ENCODE results near the gene GATD1.

DNA sequence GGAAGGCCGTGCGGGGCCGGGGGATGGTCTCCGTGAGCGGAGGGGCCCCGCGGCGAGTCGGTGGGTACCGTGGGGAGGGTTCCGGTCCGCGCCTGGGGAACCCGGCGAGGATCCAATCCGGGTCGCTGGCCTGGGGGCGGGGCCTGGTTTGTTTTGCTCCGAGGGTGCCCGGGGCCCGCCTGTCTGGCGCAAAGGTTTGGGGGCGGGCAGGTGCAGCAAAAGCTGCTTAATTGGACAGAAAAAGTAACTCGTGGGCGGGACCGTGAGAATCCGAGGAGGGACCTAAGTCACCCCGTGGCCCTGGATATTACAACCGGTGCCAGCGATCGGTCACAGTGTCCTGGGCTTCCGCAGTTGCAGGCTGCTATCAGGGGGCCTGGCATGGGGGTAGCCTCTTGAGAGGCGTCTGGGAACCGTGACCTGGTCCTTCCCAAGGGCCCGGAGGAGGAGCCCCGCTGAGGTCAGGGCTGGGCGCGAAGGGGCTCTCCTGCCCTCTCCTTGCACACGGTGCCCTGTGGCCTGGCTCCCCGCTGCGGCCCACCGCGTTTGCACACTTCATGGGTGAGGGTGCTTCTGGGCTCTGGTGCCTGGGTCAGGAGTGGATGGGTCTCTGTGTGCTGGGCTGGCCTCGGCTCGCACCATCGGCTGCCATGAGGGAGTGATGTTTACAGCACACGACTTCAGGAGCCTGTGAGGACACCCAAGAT, 42.8 kb upstream of the GATD1 start:
- no peak for TF ChIP-seq CTCF (IDR thresholded peaks at IDR 0.05; ENCODE audit: low read length)
- no peak for TF ChIP-seq EZH2phosphoT487 (IDR thresholded peaks at IDR 0.05; ENCODE audit: low read length)

Data from MM.1S (cell line).